ENCODE measurements around the gene TNPO1. TPM values are rescaled to one million over a fixed set of nuclear protein-coding genes. Genes with fewer than 3 reads are reported as not detected.

TNPO1 gene
- total RNA-seq, 1 donor from 2014 or later: 316 TPM

DNA sequence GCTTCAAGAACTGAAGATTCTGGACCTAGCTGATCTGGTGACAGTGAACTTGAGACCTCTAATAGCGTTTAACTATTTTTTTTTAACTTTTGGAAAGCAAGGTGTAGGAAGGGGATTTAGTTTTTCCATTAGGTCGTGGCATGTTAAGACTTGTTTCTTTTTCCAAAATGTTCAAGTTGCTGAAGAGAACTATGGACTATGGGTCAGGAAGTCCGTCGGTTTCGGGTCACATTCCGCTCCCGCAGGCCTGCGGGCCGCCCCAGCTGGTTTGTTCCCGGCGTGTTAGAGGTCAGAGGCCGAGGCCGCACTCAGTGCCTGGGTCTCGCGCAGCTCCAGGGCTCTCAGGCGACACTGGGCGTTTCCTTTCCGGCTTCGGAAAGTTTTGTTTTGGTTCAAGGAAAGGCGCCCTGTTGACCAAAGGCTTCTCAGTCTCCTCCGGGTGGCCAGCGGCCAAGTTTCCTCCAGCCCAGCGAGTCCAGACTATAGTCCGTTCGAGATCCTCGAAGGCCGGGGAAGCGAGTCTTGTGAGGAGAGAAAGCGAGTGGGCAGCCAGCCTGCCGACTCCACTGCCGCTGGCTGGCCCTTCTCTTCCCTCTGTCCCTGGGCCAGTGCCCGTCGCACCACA, 138.8 kb downstream of the TNPO1 start:
- H3K36me3 ChIP-seq: no peaks in the 10 kb centered on the region
- peaks cover 18% of the 10 kb centered on the region for H3K4me1 Mint-ChIP-seq
- peak; percentile 74 for DNase-seq (ENCODE audit: low spot score)
- H3K27ac Mint-ChIP-seq: peak overlapping the region; percentile 96
- H3K4me2 ChIP-seq: peak overlapping the region; percentile 88
- H3K79me2 ChIP-seq (ENCODE audit: low read depth): peaks cover 36% of the 10 kb centered on the region
- H3K36me3 Mint-ChIP-seq: no peaks in the 10 kb centered on the region
- H3K27me3 ChIP-seq: peaks cover 19% of the 10 kb centered on the region
- H2AFZ ChIP-seq (replicated peaks): peak overlapping the region; percentile 97
- H3K27ac ChIP-seq: no peak overlapping the region
- no peaks in the 10 kb centered on the region for H4K20me1 ChIP-seq (ENCODE audit: low read depth)
- peak overlapping the region; percentile 95 for H3K4me3 Mint-ChIP-seq
- H3K4me1 ChIP-seq: peaks cover 4% of the 10 kb centered on the region
- H3K9me3 Mint-ChIP-seq: no peaks in the 10 kb centered on the region
- TF ChIP-seq EZH2phosphoT487 (IDR thresholded peaks at IDR 0.05) (no peak), EZH2 (IDR thresholded peaks at IDR 0.05) (no peak)
- TF ChIP-seq, protein P1, sequence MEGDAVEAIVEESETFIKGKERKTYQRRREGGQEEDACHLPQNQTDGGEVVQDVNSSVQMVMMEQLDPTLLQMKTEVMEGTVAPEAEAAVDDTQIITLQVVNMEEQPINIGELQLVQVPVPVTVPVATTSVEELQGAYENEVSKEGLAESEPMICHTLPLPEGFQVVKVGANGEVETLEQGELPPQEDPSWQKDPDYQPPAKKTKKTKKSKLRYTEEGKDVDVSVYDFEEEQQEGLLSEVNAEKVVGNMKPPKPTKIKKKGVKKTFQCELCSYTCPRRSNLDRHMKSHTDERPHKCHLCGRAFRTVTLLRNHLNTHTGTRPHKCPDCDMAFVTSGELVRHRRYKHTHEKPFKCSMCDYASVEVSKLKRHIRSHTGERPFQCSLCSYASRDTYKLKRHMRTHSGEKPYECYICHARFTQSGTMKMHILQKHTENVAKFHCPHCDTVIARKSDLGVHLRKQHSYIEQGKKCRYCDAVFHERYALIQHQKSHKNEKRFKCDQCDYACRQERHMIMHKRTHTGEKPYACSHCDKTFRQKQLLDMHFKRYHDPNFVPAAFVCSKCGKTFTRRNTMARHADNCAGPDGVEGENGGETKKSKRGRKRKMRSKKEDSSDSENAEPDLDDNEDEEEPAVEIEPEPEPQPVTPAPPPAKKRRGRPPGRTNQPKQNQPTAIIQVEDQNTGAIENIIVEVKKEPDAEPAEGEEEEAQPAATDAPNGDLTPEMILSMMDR (IDR thresholded peaks at IDR 0.05): no peak
- H3K27me3 Mint-ChIP-seq (ENCODE audit: insufficient read depth, low read depth): peaks cover 7% of the 10 kb centered on the region
- H3F3A ChIP-seq (ENCODE audit: low read depth): peaks cover 16% of the 10 kb centered on the region
- no peak overlapping the region for H3K9ac ChIP-seq
- no peaks in the 10 kb centered on the region for H3K9me3 ChIP-seq (ENCODE audit: low read depth)
- H3K4me3 ChIP-seq: peak overlapping the region; percentile 63

DNA sequence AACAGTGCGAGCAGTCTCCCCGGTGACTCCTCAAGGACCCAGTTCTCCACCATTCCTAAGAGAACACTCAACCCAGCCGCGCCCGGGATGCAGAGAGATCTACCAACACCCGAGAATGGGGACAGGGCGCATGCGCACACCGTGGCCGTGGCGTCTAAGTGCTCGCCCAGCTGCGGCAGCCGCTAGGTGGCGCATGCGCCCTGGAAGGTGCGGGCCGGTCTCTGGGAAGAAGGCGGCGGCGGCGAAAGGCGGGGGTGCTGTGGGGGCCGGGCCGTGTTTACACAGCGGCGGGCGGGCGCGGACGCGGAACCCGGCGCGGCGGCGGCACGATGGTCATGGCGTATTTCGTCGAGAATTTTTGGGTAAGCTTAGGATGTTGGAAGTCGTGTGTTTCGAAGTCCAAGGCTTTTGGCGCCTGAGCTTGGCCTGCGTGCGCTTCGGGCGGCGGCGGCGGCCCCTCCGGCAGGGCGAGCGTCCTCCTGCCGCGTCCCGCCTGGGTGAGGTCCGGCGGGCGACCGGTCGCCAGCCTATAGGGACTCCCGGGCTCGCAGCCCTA, 139.4 kb downstream of the TNPO1 start, which contains the start of gene FCHO2:
FCHO2 (plus strand) TSS at position 274 of the 556 bp plus-strand sequence; CDS start at position 330, 56 bp downstream.
- Mint-ChIP-seq H3K4me3 (peak within 1 kb of the TSS; percentile 95), H3K27ac (peak within 1 kb of the TSS; percentile 96)
- TF ChIP-seq EZH2 (IDR thresholded peaks at IDR 0.05): no peak
- TF ChIP-seq, protein P1 (IDR thresholded peaks at IDR 0.05): peak; percentile 88

DNA sequence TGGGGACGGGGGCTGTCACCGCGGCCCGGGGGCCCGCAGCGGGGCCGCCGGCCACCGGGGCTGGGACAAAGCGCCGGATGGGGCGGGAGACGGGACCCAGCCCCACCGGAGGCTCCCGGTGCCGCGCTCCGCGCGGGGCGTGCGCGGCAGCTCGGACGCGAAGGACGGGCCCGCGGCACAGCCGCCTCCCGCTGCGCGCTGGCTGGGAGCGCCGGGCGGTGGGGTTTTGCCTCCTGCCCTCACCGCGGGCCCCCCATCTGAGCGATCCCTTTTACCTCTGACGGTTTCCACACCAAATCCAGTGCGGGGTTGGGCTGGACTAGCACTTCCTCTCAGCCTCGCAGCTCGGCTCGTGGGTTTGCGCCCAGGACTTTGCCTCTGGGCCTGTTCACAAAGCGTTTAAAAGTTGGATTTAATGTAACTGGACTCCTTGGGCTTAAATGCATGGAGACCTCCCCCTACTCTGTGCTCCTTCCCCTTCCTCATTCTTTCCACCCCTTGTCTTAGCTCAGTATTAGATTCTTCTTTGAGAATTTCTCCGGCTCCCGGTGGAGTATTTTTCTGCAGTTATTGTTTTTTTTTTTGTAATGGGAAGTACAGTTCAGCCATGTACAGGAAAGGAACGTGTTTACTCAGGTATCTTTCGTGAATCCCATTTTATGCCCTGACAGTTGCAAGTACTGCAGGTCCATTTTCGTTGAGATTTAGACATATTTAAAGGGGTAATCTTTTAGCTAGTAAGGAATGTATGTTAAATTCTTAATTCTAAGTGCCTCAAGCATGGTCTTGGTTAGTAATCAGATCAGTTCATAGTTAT, 140.1 kb downstream of the TNPO1 start:
- no peaks in the 10 kb centered on the region for H3K9me3 ChIP-seq (ENCODE audit: low read depth)
- H4K20me1 ChIP-seq (ENCODE audit: low read depth): no peaks in the 10 kb centered on the region
- H3K4me2 ChIP-seq: peak overlapping the region; percentile 88
- H3K4me1 ChIP-seq: peaks cover 4% of the 10 kb centered on the region
- peaks cover 7% of the 10 kb centered on the region for H3K27me3 Mint-ChIP-seq (ENCODE audit: insufficient read depth, low read depth)
- H3K9ac ChIP-seq: peak overlapping the region; percentile 16
- no peaks in the 10 kb centered on the region for H3K36me3 Mint-ChIP-seq
- H3K9me3 Mint-ChIP-seq: no peaks in the 10 kb centered on the region
- H3K4me3 ChIP-seq: peak overlapping the region; percentile 63
- peaks cover 19% of the 10 kb centered on the region for H3K27me3 ChIP-seq
- H3K27ac Mint-ChIP-seq: peak overlapping the region; percentile 59
- no peaks in the 10 kb centered on the region for H3K36me3 ChIP-seq
- no peak overlapping the region for H3K27ac ChIP-seq
- H3K4me3 Mint-ChIP-seq: peak overlapping the region; percentile 95
- H3K79me2 ChIP-seq (ENCODE audit: low read depth): peaks cover 40% of the 10 kb centered on the region
- TF ChIP-seq EZH2phosphoT487 (IDR thresholded peaks at IDR 0.05): no peak
- TF ChIP-seq, protein P1 (IDR thresholded peaks at IDR 0.05): no peak
- no peak for TF ChIP-seq EZH2 (IDR thresholded peaks at IDR 0.05)
- H3K4me1 Mint-ChIP-seq: peaks cover 18% of the 10 kb centered on the region
- peaks cover 16% of the 10 kb centered on the region for H3F3A ChIP-seq (ENCODE audit: low read depth)
- H2AFZ ChIP-seq (replicated peaks): peak overlapping the region; percentile 97
- DNase-seq (ENCODE audit: low spot score): peak; percentile 72

More for the DNA sequence above, 139.4 kb downstream of the TNPO1 start, which contains the start of gene FCHO2:
- H4K20me1 ChIP-seq (ENCODE audit: low read depth): no peaks in the 10 kb centered on the region
- H3K4me1 Mint-ChIP-seq: peaks cover 18% of the 10 kb centered on the region
- H3K79me2 ChIP-seq (ENCODE audit: low read depth): peaks cover 40% of the 10 kb centered on the region
- H3K9me3 ChIP-seq (ENCODE audit: low read depth): no peaks in the 10 kb centered on the region
- peaks cover 16% of the 10 kb centered on the region for H3F3A ChIP-seq (ENCODE audit: low read depth)
- peak within 1 kb of the TSS; percentile 63 for H3K4me3 ChIP-seq
- no peaks in the 10 kb centered on the region for H3K36me3 Mint-ChIP-seq
- no peaks in the 10 kb centered on the region for H3K9me3 Mint-ChIP-seq
- H3K36me3 ChIP-seq: no peaks in the 10 kb centered on the region
- H3K4me2 ChIP-seq: peak within 1 kb of the TSS; percentile 88
- peaks cover 7% of the 10 kb centered on the region for H3K27me3 Mint-ChIP-seq (ENCODE audit: insufficient read depth, low read depth)
- H2AFZ ChIP-seq (replicated peaks): peak within 1 kb of the TSS; percentile 97
- DNase-seq (ENCODE audit: low spot score): peak; percentile 99
- peaks cover 4% of the 10 kb centered on the region for H3K4me1 ChIP-seq
- no peak within 1 kb of the TSS for H3K27ac ChIP-seq
- peaks cover 19% of the 10 kb centered on the region for H3K27me3 ChIP-seq
- H3K9ac ChIP-seq: peak within 1 kb of the TSS; percentile 16
